ENCODE data around the gene MAML3.

MAML3 gene

GRCh38 chr4:140095694-140096482 lies 58.1 kb downstream of the MAML3 start:
- H3K36me3 ChIP-seq (ENCODE audit: low read depth) = no peaks in the 10 kb centered on the region
- H3K27me3 ChIP-seq (ENCODE audit: insufficient read depth, poor library complexity, severe bottlenecking) = no peaks in the 10 kb centered on the region
- H3K27ac ChIP-seq (ENCODE audit: poor library complexity, severe bottlenecking) = peak overlapping the region; percentile 51
- H3K4me3 ChIP-seq (ENCODE audit: severe bottlenecking) = no peak overlapping the region
- ATAC-seq (ENCODE audit: low read depth) (peak; percentile 74), DNase-seq (ENCODE audit: low spot score) (no peak)
- no peak for TF ChIP-seq CTCF (IDR thresholded peaks at IDR 0.05; ENCODE audit: poor library complexity, severe bottlenecking)
- no peaks in the 10 kb centered on the region for H3K9me3 ChIP-seq (ENCODE audit: severe bottlenecking)
- peaks cover 62% of the 10 kb centered on the region for H3K4me1 ChIP-seq (ENCODE audit: insufficient read depth, poor library complexity, severe bottlenecking)

GRCh38 chr4:140094438-140095420 lies 59.3 kb downstream of the MAML3 start:
- peaks cover 56% of the 10 kb centered on the region for H3K4me1 ChIP-seq (ENCODE audit: insufficient read depth, poor library complexity, severe bottlenecking)
- no peak for TF ChIP-seq CTCF (IDR thresholded peaks at IDR 0.05; ENCODE audit: poor library complexity, severe bottlenecking)
- no peaks in the 10 kb centered on the region for H3K9me3 ChIP-seq (ENCODE audit: severe bottlenecking)
- DNase-seq (ENCODE audit: low spot score) (no peak), ATAC-seq (ENCODE audit: low read depth) (no peak)
- H3K36me3 ChIP-seq (ENCODE audit: low read depth) = no peaks in the 10 kb centered on the region
- H3K4me3 ChIP-seq (ENCODE audit: severe bottlenecking) = no peak overlapping the region
- H3K27ac ChIP-seq (ENCODE audit: poor library complexity, severe bottlenecking) = peak overlapping the region; percentile 4
- no peaks in the 10 kb centered on the region for H3K27me3 ChIP-seq (ENCODE audit: insufficient read depth, poor library complexity, severe bottlenecking)

- no peak for TF ChIP-seq CTCF (IDR thresholded peaks at IDR 0.05; ENCODE audit: poor library complexity, severe bottlenecking)
- Histone ChIP-seq H3K4me3 (ENCODE audit: severe bottlenecking) (no peak overlapping the region), H3K9me3 (ENCODE audit: severe bottlenecking) (no peaks in the 10 kb centered on the region), H3K4me1 (ENCODE audit: insufficient read depth, poor library complexity, severe bottlenecking) (peaks cover 31% of the 10 kb centered on the region), H3K27ac (ENCODE audit: poor library complexity, severe bottlenecking) (peak overlapping the region; percentile 0), H3K36me3 (ENCODE audit: low read depth) (no peaks in the 10 kb centered on the region), H3K27me3 (ENCODE audit: insufficient read depth, poor library complexity, severe bottlenecking) (no peaks in the 10 kb centered on the region)
- peak; percentile 55 for ATAC-seq (ENCODE audit: low read depth)
- DNase-seq (ENCODE audit: low spot score) = no peak
These were observed 61.7 kb downstream of the MAML3 start for GRCh38 chr4:140092094-140092851.

- no peak for TF ChIP-seq CTCF (IDR thresholded peaks at IDR 0.05; ENCODE audit: poor library complexity, severe bottlenecking)
- no peak overlapping the region for H3K27ac ChIP-seq (ENCODE audit: poor library complexity, severe bottlenecking)
- H3K9me3 ChIP-seq (ENCODE audit: severe bottlenecking) = no peaks in the 10 kb centered on the region
- H3K4me3 ChIP-seq (ENCODE audit: severe bottlenecking) = no peak overlapping the region
- H3K36me3 ChIP-seq (ENCODE audit: low read depth) = no peaks in the 10 kb centered on the region
- no peak for DNase-seq (ENCODE audit: low spot score)
- ATAC-seq (ENCODE audit: low read depth) = no peak
- H3K27me3 ChIP-seq (ENCODE audit: insufficient read depth, poor library complexity, severe bottlenecking) = no peaks in the 10 kb centered on the region
- peaks cover 21% of the 10 kb centered on the region for H3K4me1 ChIP-seq (ENCODE audit: insufficient read depth, poor library complexity, severe bottlenecking)
These were observed 62.7 kb downstream of the MAML3 start for GRCh38 chr4:140091305-140091704.

Measured in RWPE2 (cell line).